HG02759 (cell line): ENCODE data around the gene VILL.
"Not testable (repeated sequence)": the region's sequence is repeated elsewhere in the genome, so short reads cannot be mapped to it uniquely, and the experiment has no call there.

Experiments
- ATAC-seq: cut with Tn5 transposase; IDR thresholded peaks from one replicate; pipeline ENCODE4 v1.9.1; 2021; ENCODE audit warnings: mild to moderate bottlenecking, moderate library complexity; ENCODE audit not compliant: unreplicated experiment

Gene VILL

GRCh38 chr3:37963016-37963415, 27.6 kb upstream of the VILL start:
- ATAC-seq = no peak

GRCh38 chr3:37963635-37964034, 27.0 kb upstream of the VILL start:
- no peak for ATAC-seq

- ATAC-seq = no peak
Measured at GRCh38 chr3:37964146-37964545, 26.4 kb upstream of the VILL start.

GRCh38 chr3:37964716-37965115, 25.9 kb upstream of the VILL start:
- no peak for ATAC-seq

GRCh38 chr3:37967260-37967881, 23.2 kb upstream of the VILL start:
- ATAC-seq = no peak

- no peak for ATAC-seq
Measured at GRCh38 chr3:37968199-37968598, 22.4 kb upstream of the VILL start.

- no peak for ATAC-seq
Measured at GRCh38 chr3:37968813-37969595, 21.6 kb upstream of the VILL start.

- no peak for ATAC-seq
Measured at GRCh38 chr3:37969596-37970100, 20.9 kb upstream of the VILL start.

GRCh38 chr3:37970802-37971201, 19.8 kb upstream of the VILL start:
- no peak for ATAC-seq

GRCh38 chr3:37971467-37971866, 19.1 kb upstream of the VILL start:
- ATAC-seq = no peak

- ATAC-seq = not testable (repeated sequence)
Measured at GRCh38 chr3:37972056-37972455, 18.5 kb upstream of the VILL start.

GRCh38 chr3:37973246-37974054, 17.1 kb upstream of the VILL start:
- no peak for ATAC-seq

- peak; percentile 89 for ATAC-seq
Measured at GRCh38 chr3:37974121-37975083, 16.2 kb upstream of the VILL start.

GRCh38 chr3:37979541-37980461, 10.8 kb upstream of the VILL start:
- no peak for ATAC-seq

GRCh38 chr3:37980462-37981347, 9.9 kb upstream of the VILL start:
- ATAC-seq = no peak

GRCh38 chr3:37981348-37981664, 9.3 kb upstream of the VILL start:
- no peak for ATAC-seq

- ATAC-seq = no peak
Measured at GRCh38 chr3:37982331-37982730, 8.3 kb upstream of the VILL start.

GRCh38 chr3:37984051-37984450, 6.5 kb upstream of the VILL start:
- no peak for ATAC-seq

- no peak for ATAC-seq
Measured at GRCh38 chr3:37984596-37984995, 6.0 kb upstream of the VILL start.
